Measurements from ENCODE around the gene DYNC1H1.

- no peak for TF ChIP-seq CTCF (IDR thresholded peaks at IDR 0.05)
- TF ChIP-seq POLR2A (IDR thresholded peaks at IDR 0.05; ENCODE audit: low read depth), result no peak
- TF ChIP-seq POLR2AphosphoS5 (IDR thresholded peaks at IDR 0.05), result no peak
Measured at GRCh38 chr14:101957406-101958234, 6.8 kb upstream of the DYNC1H1 start.

Data from esophagus muscularis mucosa (tissue), 3 donors.